Measurements from ENCODE around the gene CDKN1B. TPM values are rescaled to one million over a fixed set of nuclear protein-coding genes. Genes with fewer than 3 reads are reported as not detected.

CDKN1B gene
- total and polyA plus RNA-seq, 2 of the 13 experiments (the other 11 are each of a cell fraction or from before 2014, with no cell fraction given): 20.1 to 37.2 TPM

- TF ChIP-seq ZNF646 (CRISPR knock-in tag; IDR thresholded peaks at IDR 0.05) (no peak), ZSCAN12 (CRISPR knock-in tag; IDR thresholded peaks at IDR 0.05) (no peak), ZEB1 (IDR thresholded peaks at IDR 0.05; ENCODE audit: insufficient replicate concordance, low read depth) (no peak), ELK4 (CRISPR knock-in tag; IDR thresholded peaks at IDR 0.05; ENCODE audit: borderline replicate concordance) (no peak), TP53 (CRISPR knock-in tag; conservative IDR thresholded peaks at IDR 0.05) (no peak), ZNF709 (CRISPR knock-in tag; IDR thresholded peaks at IDR 0.05) (no peak), ZNF280D (CRISPR knock-in tag; IDR thresholded peaks at IDR 0.05) (no peak), TBX3 (IDR thresholded peaks at IDR 0.05; ENCODE audit: borderline replicate concordance) (no peak), HNF1B (CRISPR knock-in tag; IDR thresholded peaks at IDR 0.05) (no peak), TCF7L2 (IDR thresholded peaks at IDR 0.05; ENCODE audit: low read depth, low read length) (no peak), ZBTB49 (CRISPR knock-in tag; IDR thresholded peaks at IDR 0.05; ENCODE audit: borderline replicate concordance) (no peak), FOXK1 (CRISPR knock-in tag; IDR thresholded peaks at IDR 0.05; ENCODE audit: borderline replicate concordance, low read depth) (peak; percentile 88; the same call in 1 of the 2 replicates), IKZF1 (IDR thresholded peaks at IDR 0.05) (no peak)
These were observed 20.4 kb upstream of the CDKN1B start (continued) for GRCh38 chr12:12696562-12697383.
